ENCODE results near the gene CYP2A6. TPM values are rescaled to one million over a fixed set of nuclear protein-coding genes. Genes with fewer than 3 reads are reported as not detected.
A peak's percentile ranks its signal among the peaks of the same experiment; 100 is the strongest.

The CYP2A6 gene
- total RNA-seq, 2 experiments from 2014 or later: not detected

DNA sequence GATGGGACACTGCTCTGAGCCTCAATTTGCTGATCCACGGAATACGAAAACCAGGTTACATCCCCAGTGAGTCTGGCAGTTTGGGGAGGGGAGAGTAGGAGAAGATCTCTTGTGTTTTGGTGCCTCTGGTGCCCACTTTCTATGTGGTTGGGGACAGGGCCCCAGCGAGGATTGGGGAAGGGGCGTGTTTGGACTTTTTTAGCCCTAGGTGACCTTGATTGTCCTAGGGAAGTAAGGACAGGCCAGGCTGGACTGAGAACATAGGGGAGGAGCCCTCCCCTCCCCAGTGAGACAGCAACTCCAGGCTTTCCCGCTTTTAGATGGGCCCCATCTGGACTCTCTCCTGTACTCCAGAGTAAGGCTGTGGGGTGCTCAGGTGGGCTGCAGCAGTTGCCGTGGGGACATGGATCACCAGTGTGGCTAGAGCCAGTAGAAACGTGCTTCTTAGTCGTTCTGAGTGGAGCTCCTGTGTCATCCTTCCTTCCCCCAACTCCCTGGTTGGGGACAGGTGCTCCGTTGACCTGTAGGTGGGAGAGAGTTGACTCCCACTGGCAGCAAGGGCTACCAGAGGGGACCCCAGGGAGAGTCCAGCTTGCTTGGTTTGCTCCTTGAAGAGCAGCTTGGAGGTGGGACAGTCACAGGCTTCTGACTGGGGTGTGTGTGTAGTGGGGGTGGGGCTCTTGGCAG is 46.9 kb downstream of the CYP2A6 start:
- Mint-ChIP-seq H3K4me3 (peak overlapping the region; percentile 68), H3K4me1 (ENCODE audit: low read depth) (peaks cover 84% of the 10 kb centered on the region), H3K36me3 (ENCODE audit: low read depth) (peaks cover 44% of the 10 kb centered on the region), H3K9me3 (no peaks in the 10 kb centered on the region), H3K27me3 (ENCODE audit: low read depth) (no peaks in the 10 kb centered on the region), H3K27ac (peak overlapping the region; percentile 93)
- intact Hi-C loops (cut with micrococcal nuclease): no loop called here
- DNase-seq: no peak
- CTCF ChIA-PET: interaction anchor here (0.9 to 1.6 kb wide), 3 partner anchors 8 to 26 kb away, joined by 3 read pairs; no protein-coding TSS in a partner anchor

DNA sequence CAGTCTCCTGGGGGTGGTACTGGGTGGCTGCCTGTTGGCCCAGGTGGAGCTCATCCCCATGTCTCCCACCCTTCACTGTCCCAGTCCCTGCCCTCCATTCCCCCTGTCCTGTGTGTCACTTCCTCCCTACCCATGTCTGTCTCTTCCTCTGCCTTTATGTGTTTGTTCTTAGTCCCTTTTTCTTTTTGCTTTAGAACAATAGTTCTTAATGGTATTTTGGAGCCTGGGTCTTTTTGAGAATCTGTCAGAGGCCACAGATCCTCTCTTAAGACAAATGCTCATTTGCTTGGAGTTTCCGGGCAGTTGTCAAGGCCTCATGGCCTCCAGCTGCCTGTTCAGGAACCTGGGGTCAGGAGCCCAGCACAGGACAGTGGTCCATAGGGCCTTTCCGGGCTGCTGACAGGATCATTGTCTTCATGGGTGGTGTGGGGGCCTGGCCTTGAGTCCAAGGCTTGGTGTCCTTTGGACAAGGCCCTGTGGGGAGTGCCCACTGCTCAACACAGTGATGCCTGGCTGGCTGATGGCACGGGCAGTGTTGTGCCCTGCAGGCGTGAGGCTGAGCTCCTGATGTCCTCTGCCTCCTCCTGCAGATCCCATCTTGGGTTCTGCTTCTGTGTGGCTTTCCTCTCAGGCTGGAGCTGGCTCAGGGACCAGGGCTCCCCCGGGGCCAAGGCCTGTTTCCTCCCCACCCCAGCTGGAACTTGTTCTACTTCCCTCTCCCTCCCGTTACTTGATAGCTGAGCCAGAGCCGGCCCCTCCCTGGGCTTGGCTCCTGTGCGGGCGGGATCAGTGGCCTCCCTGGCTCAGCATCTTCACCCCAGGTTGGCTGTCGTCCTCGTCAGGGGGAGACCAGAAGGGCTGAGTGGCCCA is 47.7 kb downstream of the CYP2A6 start:
- Mint-ChIP-seq H3K27ac (peak overlapping the region; percentile 93), H3K9me3 (no peaks in the 10 kb centered on the region), H3K4me1 (ENCODE audit: low read depth) (peaks cover 86% of the 10 kb centered on the region), H3K27me3 (ENCODE audit: low read depth) (no peaks in the 10 kb centered on the region), H3K4me3 (peak overlapping the region; percentile 68), H3K36me3 (ENCODE audit: low read depth) (peaks cover 39% of the 10 kb centered on the region)
- CTCF ChIA-PET: interaction anchor here (0.8 to 1.6 kb wide), 3 partner anchors 9 to 29 kb away, joined by 3 read pairs; no protein-coding TSS in a partner anchor
- DNase-seq: no peak
- intact Hi-C loops (cut with micrococcal nuclease): no loop called here

DNA sequence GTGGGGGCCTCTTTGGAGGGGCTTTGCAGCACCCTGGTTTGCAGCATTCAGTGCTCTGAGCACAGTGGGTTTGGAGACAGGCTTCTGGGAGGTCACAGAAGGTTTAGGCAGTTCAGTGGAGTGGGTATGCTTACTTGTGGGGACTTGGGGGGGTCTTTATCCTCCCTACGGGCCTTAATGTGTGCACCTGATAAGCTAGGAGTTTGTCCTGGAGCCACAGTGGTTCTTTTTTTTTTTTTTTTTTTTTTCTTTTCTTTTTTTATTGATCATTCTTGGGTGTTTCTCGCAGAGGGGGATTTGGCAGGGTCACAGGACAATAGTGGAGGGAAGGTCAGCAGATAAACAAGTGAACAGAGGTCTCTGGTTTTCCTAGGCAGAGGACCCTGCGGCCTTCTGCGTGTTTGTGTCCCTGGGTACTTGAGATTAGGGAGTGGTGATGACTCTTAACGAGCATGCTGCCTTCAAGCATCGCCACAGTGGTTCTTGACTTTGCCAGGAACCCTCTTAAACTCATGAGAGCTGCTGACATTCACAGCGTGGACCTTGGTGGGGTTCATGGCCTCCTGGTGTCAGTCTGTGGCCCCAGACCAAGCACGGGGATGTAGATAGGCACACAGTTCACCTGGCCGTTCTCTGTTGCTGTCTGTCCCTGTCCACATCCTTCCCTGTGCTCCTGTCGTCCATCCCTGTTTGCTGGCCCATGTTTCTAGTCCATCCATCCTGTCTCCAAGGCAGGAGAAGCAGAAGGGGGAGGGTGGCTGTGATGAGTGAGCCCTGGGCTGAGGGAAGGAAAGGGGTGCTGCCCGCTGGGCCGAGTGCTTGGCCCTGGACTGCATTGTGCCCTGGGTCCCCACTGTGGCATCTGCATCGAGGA is 48.6 kb downstream of the CYP2A6 start:
- peaks cover 36% of the 10 kb centered on the region for H3K36me3 Mint-ChIP-seq (ENCODE audit: low read depth)

GRCh38 chr19:40800997-40801377 is 49.3 kb downstream of the CYP2A6 start:
- no peak for DNase-seq
- Mint-ChIP-seq H3K4me3 (peak overlapping the region; percentile 94), H3K27ac (peak overlapping the region; percentile 93), H3K27me3 (ENCODE audit: low read depth) (no peaks in the 10 kb centered on the region), H3K4me1 (ENCODE audit: low read depth) (peaks cover 75% of the 10 kb centered on the region), H3K9me3 (no peaks in the 10 kb centered on the region), H3K36me3 (ENCODE audit: low read depth) (peaks cover 35% of the 10 kb centered on the region)
- CTCF ChIA-PET: no interaction called here
- intact Hi-C loops (cut with micrococcal nuclease): no loop called here

More for the DNA sequence above, 48.6 kb downstream of the CYP2A6 start:
- Mint-ChIP-seq H3K27ac (peak overlapping the region; percentile 93), H3K4me1 (ENCODE audit: low read depth) (peaks cover 82% of the 10 kb centered on the region), H3K4me3 (peak overlapping the region; percentile 68), H3K27me3 (ENCODE audit: low read depth) (no peaks in the 10 kb centered on the region), H3K9me3 (no peaks in the 10 kb centered on the region)
- intact Hi-C loops (cut with micrococcal nuclease): no loop called here
- CTCF ChIA-PET: interaction anchor here (0.8 to 1.6 kb wide), 2 partner anchors 24 to 28 kb away, joined by 3 read pairs; no protein-coding TSS in a partner anchor
- DNase-seq: no peak

GRCh38 chr19:40800339-40800996 is 49.8 kb downstream of the CYP2A6 start:
- intact Hi-C loops (cut with micrococcal nuclease): no loop called here
- peaks cover 35% of the 10 kb centered on the region for H3K36me3 Mint-ChIP-seq (ENCODE audit: low read depth)
- DNase-seq: no peak
- no peaks in the 10 kb centered on the region for H3K27me3 Mint-ChIP-seq (ENCODE audit: low read depth)
- peak overlapping the region; percentile 95 for H3K27ac Mint-ChIP-seq
- CTCF ChIA-PET: no interaction called here
- H3K4me1 Mint-ChIP-seq (ENCODE audit: low read depth): peaks cover 70% of the 10 kb centered on the region
- H3K4me3 Mint-ChIP-seq: peak overlapping the region; percentile 94
- H3K9me3 Mint-ChIP-seq: no peaks in the 10 kb centered on the region

- Mint-ChIP-seq H3K36me3 (ENCODE audit: low read depth) (peaks cover 31% of the 10 kb centered on the region), H3K4me1 (ENCODE audit: low read depth) (peaks cover 63% of the 10 kb centered on the region), H3K4me3 (peak overlapping the region; percentile 94), H3K27ac (peak overlapping the region; percentile 95), H3K27me3 (ENCODE audit: low read depth) (no peaks in the 10 kb centered on the region), H3K9me3 (no peaks in the 10 kb centered on the region)
- CTCF ChIA-PET: interaction anchor here (0.6 to 1.1 kb wide), 2 partner anchors 20 to 83 kb away, joined by 3 read pairs; partner anchors contain the start of genes COQ8B and ITPKC
- DNase-seq: peak; percentile 44
- intact Hi-C loops (cut with micrococcal nuclease): loop anchor here (2.0 to 5.0 kb wide), 3 partner anchors 185 to 452 kb away; partner anchors contain the start of genes C19orf47, PLD3 and SERTAD3
Measured at GRCh38 chr19:40799558-40800338, 50.5 kb downstream of the CYP2A6 start.

GRCh38 chr19:40798683-40799557 is 51.3 kb downstream of the CYP2A6 start, which contains the start of gene EGLN2:
Gene EGLN2, plus strand, starts transcription at chr19:40799191. Its CDS starts 1,382 bp downstream, at chr19:40800573.
- peaks cover 54% of the 10 kb centered on the region for H3K4me1 Mint-ChIP-seq (ENCODE audit: low read depth)
- H3K9me3 Mint-ChIP-seq: no peaks in the 10 kb centered on the region
- intact Hi-C loops (cut with micrococcal nuclease): loop anchor here (1.0 to 5.0 kb wide), 8 partner anchors 7 to 452 kb away; partner anchors contain the start of genes ACTMAP, C19orf47, COQ8B and NUMBL
- CTCF ChIA-PET: interaction anchor here (0.6 to 1.1 kb wide), 6 partner anchors 8 to 335 kb away, joined by 3 to 5 read pairs (median 3); partner anchors contain the start of genes COQ8B, ITPKC and RAB4B
- peak within 1 kb of the TSS; percentile 94 for H3K4me3 Mint-ChIP-seq
- no peaks in the 10 kb centered on the region for H3K27me3 Mint-ChIP-seq (ENCODE audit: low read depth)
- H3K36me3 Mint-ChIP-seq (ENCODE audit: low read depth): peaks cover 26% of the 10 kb centered on the region
- peak within 1 kb of the TSS; percentile 97 for H3K27ac Mint-ChIP-seq
- peak; percentile 100 for DNase-seq

DNA sequence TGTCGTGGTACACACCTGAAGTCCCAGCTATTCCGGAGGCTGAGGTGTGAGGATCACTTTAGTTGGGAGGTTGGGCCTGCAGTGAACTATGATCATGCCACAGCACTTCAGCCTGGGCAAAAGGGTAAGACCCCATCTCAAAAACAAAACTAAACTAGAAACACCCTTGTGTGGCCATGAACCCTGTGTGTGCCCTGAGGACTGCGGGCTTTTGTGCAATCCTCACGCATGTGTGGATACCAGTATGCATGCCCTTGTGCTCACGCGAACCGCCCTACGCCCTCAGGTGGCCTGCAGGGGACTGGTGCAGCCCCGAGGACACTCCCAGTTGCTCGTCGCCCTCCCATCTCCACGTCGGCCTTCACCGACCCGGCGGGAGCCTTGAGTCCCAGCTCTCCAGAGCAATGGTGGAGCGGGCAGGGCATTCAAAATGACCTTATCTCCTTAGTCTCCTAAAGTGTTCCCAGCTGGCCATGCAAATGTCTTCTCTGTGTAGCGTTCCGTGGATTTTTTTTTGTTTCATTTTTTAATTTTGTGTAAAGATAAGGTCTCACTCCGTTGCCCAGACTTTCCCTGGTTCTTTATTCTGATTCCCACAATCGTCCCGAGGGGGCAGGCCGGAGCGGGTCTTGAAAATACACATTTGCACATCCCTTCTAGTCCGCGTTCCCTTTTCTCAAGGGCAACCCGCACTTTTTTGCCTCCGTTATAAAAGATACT is 52.1 kb downstream of the CYP2A6 start:
- peak overlapping the region; percentile 97 for H3K27ac Mint-ChIP-seq
- intact Hi-C loops (cut with micrococcal nuclease): loop anchor here (1.0 to 5.0 kb wide), 8 partner anchors 8 to 451 kb away; partner anchors contain the start of genes ACTMAP, C19orf47, COQ8B and NUMBL
- H3K27me3 Mint-ChIP-seq (ENCODE audit: low read depth): no peaks in the 10 kb centered on the region
- H3K4me3 Mint-ChIP-seq: peak overlapping the region; percentile 92
- peaks cover 47% of the 10 kb centered on the region for H3K4me1 Mint-ChIP-seq (ENCODE audit: low read depth)
- H3K9me3 Mint-ChIP-seq: no peaks in the 10 kb centered on the region
- peaks cover 21% of the 10 kb centered on the region for H3K36me3 Mint-ChIP-seq (ENCODE audit: low read depth)
- peak; percentile 80 for DNase-seq
- CTCF ChIA-PET: interaction anchor here (0.6 to 1.1 kb wide), 6 partner anchors 9 to 334 kb away, joined by 3 to 5 read pairs (median 3); partner anchors contain the start of genes COQ8B, ITPKC and RAB4B

DNA sequence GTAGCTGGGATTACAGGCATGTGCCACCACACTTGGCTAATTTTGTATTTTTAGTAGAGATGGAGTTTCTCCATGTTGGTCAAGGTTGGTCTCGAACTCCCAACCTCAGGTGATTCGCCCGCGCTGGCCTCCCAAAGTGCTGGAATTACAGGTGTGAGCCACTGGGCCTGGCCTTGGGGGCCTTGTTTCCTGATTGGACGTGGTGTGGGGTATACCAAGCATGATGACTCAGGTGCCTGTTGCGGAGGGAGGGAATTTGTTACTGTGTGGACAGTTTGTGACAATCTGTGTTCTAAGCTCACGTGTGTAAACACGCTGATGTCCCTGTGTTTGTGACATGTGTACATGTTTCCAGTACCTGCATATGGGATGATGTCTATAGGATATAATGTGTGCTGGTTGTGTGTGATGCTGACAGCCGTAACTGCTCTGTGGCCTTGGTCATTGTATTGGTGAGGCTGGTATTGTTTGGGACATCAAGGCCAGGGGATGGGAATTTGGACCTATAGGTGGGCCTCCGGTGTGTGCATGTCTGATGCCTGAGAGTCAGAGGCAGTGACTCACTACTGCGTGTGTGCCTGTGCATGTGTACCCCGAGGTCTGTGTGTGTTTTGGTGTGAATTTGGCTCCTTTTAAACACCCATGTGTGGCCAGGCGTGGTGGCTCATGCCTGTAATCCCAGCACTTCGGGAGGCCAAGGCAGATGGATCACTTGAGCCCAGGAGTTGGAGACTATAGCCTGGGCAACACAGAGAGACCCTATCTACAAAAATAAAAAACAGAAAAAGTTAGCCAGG is 52.9 kb downstream of the CYP2A6 start:
- Mint-ChIP-seq H3K4me1 (ENCODE audit: low read depth) (peaks cover 47% of the 10 kb centered on the region), H3K4me3 (peak overlapping the region; percentile 92), H3K27ac (peak overlapping the region; percentile 97), H3K27me3 (ENCODE audit: low read depth) (no peaks in the 10 kb centered on the region), H3K36me3 (ENCODE audit: low read depth) (peaks cover 18% of the 10 kb centered on the region), H3K9me3 (no peaks in the 10 kb centered on the region)
- intact Hi-C loops (cut with micrococcal nuclease): loop anchor here (5.0 kb wide), 2 partner anchors 355 to 450 kb away; partner anchors contain the start of genes C19orf47, PLD3 and SERTAD3
- no peak for DNase-seq
- CTCF ChIA-PET: interaction anchor here (0.6 to 1.6 kb wide), 3 partner anchors 10 to 333 kb away, joined by 3 read pairs; no protein-coding TSS in a partner anchor

All from activated naive CD4-positive, alpha-beta T cell treated with anti-CD3 and anti-CD28 coated beads for 36 hours (primary cell).